ENCODE results near the gene PFDN5.
"Not testable (repeated sequence)": the region's sequence is repeated elsewhere in the genome, so short reads cannot be mapped to it uniquely, and the experiment has no call there.

PFDN5 gene

GRCh38 chr12:53279888-53280498, 15.3 kb upstream of the PFDN5 start:
- H3K4me3 ChIP-seq (ENCODE audit: low read length) = no peak overlapping the region
- DNase-seq (ENCODE audit: low read depth, low spot score) = no peak

- no peak for DNase-seq (ENCODE audit: low read depth, low spot score)
Measured at GRCh38 chr12:53286448-53286847, 8.9 kb upstream of the PFDN5 start.

GRCh38 chr12:53287741-53288216, 7.6 kb upstream of the PFDN5 start:
- no peak overlapping the region for H3K4me3 ChIP-seq (ENCODE audit: low read length)
- DNase-seq (ENCODE audit: low read depth, low spot score) = peak; percentile 57

More at GRCh38 chr12:53286448-53286847, 8.9 kb upstream of the PFDN5 start:
- no peak overlapping the region for H3K4me3 ChIP-seq (ENCODE audit: low read length)

- no peak for DNase-seq (ENCODE audit: low read depth, low spot score)
- no peak overlapping the region for H3K4me3 ChIP-seq (ENCODE audit: low read length)
Measured at GRCh38 chr12:53288322-53288721, 7.0 kb upstream of the PFDN5 start.

GRCh38 chr12:53289891-53290290, 5.5 kb upstream of the PFDN5 start:
- no peak overlapping the region for H3K4me3 ChIP-seq (ENCODE audit: low read length)
- DNase-seq (ENCODE audit: low read depth, low spot score) = no peak

- DNase-seq (ENCODE audit: low read depth, low spot score) = no peak
- no peak overlapping the region for H3K4me3 ChIP-seq (ENCODE audit: low read length)
Measured at GRCh38 chr12:53290661-53291060, 4.7 kb upstream of the PFDN5 start.

- DNase-seq (ENCODE audit: low read depth, low spot score) = no peak
- no peak overlapping the region for H3K4me3 ChIP-seq (ENCODE audit: low read length)
Measured at GRCh38 chr12:53292426-53292825, 2.9 kb upstream of the PFDN5 start.

GRCh38 chr12:53295891-53296219, 513 bp downstream of the PFDN5 start:
- no peak for DNase-seq (ENCODE audit: low read depth, low spot score)
- peak overlapping the region; percentile 100 for H3K4me3 ChIP-seq (ENCODE audit: low read length)

GRCh38 chr12:53297106-53297505, 1.8 kb downstream of the PFDN5 start:
- DNase-seq (ENCODE audit: low read depth, low spot score); H3K4me3 ChIP-seq (ENCODE audit: low read length): not testable (repeated sequence)

- no peak overlapping the region for H3K4me3 ChIP-seq (ENCODE audit: low read length)
Measured at GRCh38 chr12:53298164-53298563, 2.8 kb downstream of the PFDN5 start.

GRCh38 chr12:53299101-53299453, 3.7 kb downstream of the PFDN5 start:
- DNase-seq (ENCODE audit: low read depth, low spot score) = no peak
- H3K4me3 ChIP-seq (ENCODE audit: low read length) = peak overlapping the region; percentile 78

More at GRCh38 chr12:53298164-53298563, 2.8 kb downstream of the PFDN5 start:
- no peak for DNase-seq (ENCODE audit: low read depth, low spot score)

- DNase-seq (ENCODE audit: low read depth, low spot score) = peak; percentile 89
- H3K4me3 ChIP-seq (ENCODE audit: low read length) = peak within 1 kb of the TSS; percentile 78
Measured at GRCh38 chr12:53299454-53300180, 4.3 kb downstream of the PFDN5 start, which contains the start of gene MYG1. Gene MYG1, plus strand, starts transcription at chr12:53299695. Its CDS starts 43 bp downstream, at chr12:53299738.

- DNase-seq (ENCODE audit: low read depth, low spot score) = no peak
- H3K4me3 ChIP-seq (ENCODE audit: low read length) = peak overlapping the region; percentile 78
Measured at GRCh38 chr12:53300187-53300586, 4.8 kb downstream of the PFDN5 start.

- no peak overlapping the region for H3K4me3 ChIP-seq (ENCODE audit: low read length)
- DNase-seq (ENCODE audit: low read depth, low spot score) = no peak
Measured at GRCh38 chr12:53302903-53303302, 7.6 kb downstream of the PFDN5 start.

GRCh38 chr12:53306826-53307225, 11.5 kb downstream of the PFDN5 start:
- no peak for DNase-seq (ENCODE audit: low read depth, low spot score)
- H3K4me3 ChIP-seq (ENCODE audit: low read length) = no peak overlapping the region

- no peak overlapping the region for H3K4me3 ChIP-seq (ENCODE audit: low read length)
- DNase-seq (ENCODE audit: low read depth, low spot score) = no peak
Measured at GRCh38 chr12:53308276-53308675, 12.9 kb downstream of the PFDN5 start.

- no peak for DNase-seq (ENCODE audit: low read depth, low spot score)
- no peak overlapping the region for H3K4me3 ChIP-seq (ENCODE audit: low read length)
Measured at GRCh38 chr12:53313996-53314395, 18.7 kb downstream of the PFDN5 start.

- DNase-seq (ENCODE audit: low read depth, low spot score) = no peak
Measured at GRCh38 chr12:53320352-53321195, 25.2 kb downstream of the PFDN5 start.

GRCh38 chr12:53324113-53324778, 28.9 kb downstream of the PFDN5 start:
- DNase-seq (ENCODE audit: low read depth, low spot score) = peak; percentile 79
- peak overlapping the region; percentile 69 for H3K4me3 ChIP-seq (ENCODE audit: low read length)

More at GRCh38 chr12:53320352-53321195, 25.2 kb downstream of the PFDN5 start:
- peak overlapping the region; percentile 78 for H3K4me3 ChIP-seq (ENCODE audit: low read length)
